GM18870 (cell line): ENCODE data around the gene CPNE1.
"Not testable (repeated sequence)": the region's sequence is repeated elsewhere in the genome, so short reads cannot be mapped to it uniquely, and the experiment has no call there.

ENCODE experiments used
- ATAC-seq: cut with Tn5 transposase; IDR thresholded peaks from one replicate; pipeline ENCODE4 v1.9.1; 2021; ENCODE audit warnings: moderate library complexity; ENCODE audit not compliant: unreplicated experiment

Gene CPNE1

GRCh38 chr20:35698298-35699126 lies 33.8 kb upstream of the CPNE1 start:
- ATAC-seq, result no peak

GRCh38 chr20:35697696-35698297 lies 33.1 kb upstream of the CPNE1 start:
- no peak for ATAC-seq

GRCh38 chr20:35695978-35696377 lies 31.3 kb upstream of the CPNE1 start:
- ATAC-seq, result no peak

- no peak for ATAC-seq
Observed at GRCh38 chr20:35695245-35695749, 30.6 kb upstream of the CPNE1 start.

GRCh38 chr20:35690265-35690664 lies 25.6 kb upstream of the CPNE1 start:
- ATAC-seq, result no peak

GRCh38 chr20:35686872-35687271 lies 22.2 kb upstream of the CPNE1 start:
- ATAC-seq, result not testable (repeated sequence)

GRCh38 chr20:35685368-35685767 lies 20.7 kb upstream of the CPNE1 start:
- not testable (repeated sequence) for ATAC-seq

GRCh38 chr20:35681960-35682359 lies 17.3 kb upstream of the CPNE1 start:
- no peak for ATAC-seq

- no peak for ATAC-seq
Observed at GRCh38 chr20:35680452-35681183, 15.9 kb upstream of the CPNE1 start.

- ATAC-seq, result no peak
Observed at GRCh38 chr20:35674921-35675320, 10.2 kb upstream of the CPNE1 start.

- ATAC-seq, result no peak
Observed at GRCh38 chr20:35673884-35674283, 9.2 kb upstream of the CPNE1 start.

- ATAC-seq, result no peak
Observed at GRCh38 chr20:35669681-35670080, 5.0 kb upstream of the CPNE1 start.

- ATAC-seq, result no peak
Observed at GRCh38 chr20:35669221-35669620, 4.5 kb upstream of the CPNE1 start.

GRCh38 chr20:35665949-35666288 lies 1.2 kb upstream of the CPNE1 start:
- no peak for ATAC-seq

GRCh38 chr20:35663516-35664465 lies 909 bp downstream of the CPNE1 start:
- ATAC-seq, result peak; percentile 5

- ATAC-seq, result no peak
Observed at GRCh38 chr20:35662551-35662950, 2.1 kb downstream of the CPNE1 start.

- ATAC-seq, result no peak
Observed at GRCh38 chr20:35661908-35662307, 2.8 kb downstream of the CPNE1 start.

- no peak for ATAC-seq
Observed at GRCh38 chr20:35661053-35661452, 3.6 kb downstream of the CPNE1 start.

GRCh38 chr20:35660122-35660937 lies 4.4 kb downstream of the CPNE1 start:
- ATAC-seq, result no peak

- ATAC-seq, result no peak
Observed at GRCh38 chr20:35657271-35657670, 7.4 kb downstream of the CPNE1 start.
